ENCODE measurements around the gene CCDC178.

CCDC178 gene

DNA sequence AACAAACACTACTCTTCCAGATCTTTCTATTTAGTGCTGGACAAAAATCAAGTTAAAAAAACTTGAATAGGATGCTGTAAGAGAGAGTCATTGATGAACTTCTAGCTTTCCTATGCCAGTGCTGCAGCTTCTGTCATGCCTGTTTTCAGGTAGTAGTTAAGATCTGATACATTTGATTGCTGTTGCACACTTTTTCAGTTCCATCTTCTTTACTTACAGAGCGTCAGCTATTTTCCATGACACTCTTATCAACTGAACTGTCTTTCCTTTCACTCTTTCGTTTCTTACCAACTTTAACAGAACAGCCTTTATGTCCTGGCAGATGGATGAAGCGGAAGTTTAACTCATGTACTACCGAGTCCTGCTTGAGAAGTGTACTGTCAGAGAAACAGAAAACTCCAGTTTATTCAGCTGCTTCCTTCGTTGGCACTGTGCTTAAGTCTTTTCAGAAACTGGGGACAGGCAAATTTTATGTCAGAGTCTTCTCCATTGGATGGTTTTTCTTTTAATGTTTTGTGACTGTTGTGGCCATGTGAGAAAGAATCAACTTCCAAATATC lies 521.8 kb downstream of the CCDC178 start:
- H3K4me3 ChIP-seq (ENCODE audit: control insufficient read depth, low read depth, low read length): no peak overlapping the region
- TF ChIP-seq, protein P1, sequence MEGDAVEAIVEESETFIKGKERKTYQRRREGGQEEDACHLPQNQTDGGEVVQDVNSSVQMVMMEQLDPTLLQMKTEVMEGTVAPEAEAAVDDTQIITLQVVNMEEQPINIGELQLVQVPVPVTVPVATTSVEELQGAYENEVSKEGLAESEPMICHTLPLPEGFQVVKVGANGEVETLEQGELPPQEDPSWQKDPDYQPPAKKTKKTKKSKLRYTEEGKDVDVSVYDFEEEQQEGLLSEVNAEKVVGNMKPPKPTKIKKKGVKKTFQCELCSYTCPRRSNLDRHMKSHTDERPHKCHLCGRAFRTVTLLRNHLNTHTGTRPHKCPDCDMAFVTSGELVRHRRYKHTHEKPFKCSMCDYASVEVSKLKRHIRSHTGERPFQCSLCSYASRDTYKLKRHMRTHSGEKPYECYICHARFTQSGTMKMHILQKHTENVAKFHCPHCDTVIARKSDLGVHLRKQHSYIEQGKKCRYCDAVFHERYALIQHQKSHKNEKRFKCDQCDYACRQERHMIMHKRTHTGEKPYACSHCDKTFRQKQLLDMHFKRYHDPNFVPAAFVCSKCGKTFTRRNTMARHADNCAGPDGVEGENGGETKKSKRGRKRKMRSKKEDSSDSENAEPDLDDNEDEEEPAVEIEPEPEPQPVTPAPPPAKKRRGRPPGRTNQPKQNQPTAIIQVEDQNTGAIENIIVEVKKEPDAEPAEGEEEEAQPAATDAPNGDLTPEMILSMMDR (IDR thresholded peaks at IDR 0.05; ENCODE audit: control insufficient read depth, insufficient read depth, low read depth, low read length, missing control alignments): no peak
- no peak for DNase-seq (ENCODE audit: low read depth)

DNA sequence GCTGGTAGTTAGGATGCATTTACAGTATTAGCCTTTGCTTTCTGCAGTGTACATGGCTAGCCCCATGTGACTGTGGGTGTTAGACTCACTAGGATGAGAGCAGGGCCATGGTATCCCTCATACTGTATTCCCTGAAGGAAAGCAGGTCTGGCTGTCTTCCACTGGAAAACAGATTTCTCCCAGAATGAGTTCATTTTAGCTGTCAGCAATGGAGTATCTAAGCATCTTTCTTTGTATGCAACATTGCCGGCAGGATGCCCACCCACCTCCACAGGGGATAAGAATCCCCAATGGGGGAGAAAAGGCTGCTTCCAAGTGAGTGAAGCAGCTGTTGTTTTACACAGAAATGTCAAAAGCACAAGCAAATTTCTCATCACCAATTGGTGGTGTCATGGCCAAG lies 525.0 kb downstream of the CCDC178 start:
- TF ChIP-seq, protein P1 (IDR thresholded peaks at IDR 0.05; ENCODE audit: control insufficient read depth, insufficient read depth, low read depth, low read length, missing control alignments): no peak
- DNase-seq (ENCODE audit: low read depth): no peak
- no peak overlapping the region for H3K4me3 ChIP-seq (ENCODE audit: control insufficient read depth, low read depth, low read length)

DNA sequence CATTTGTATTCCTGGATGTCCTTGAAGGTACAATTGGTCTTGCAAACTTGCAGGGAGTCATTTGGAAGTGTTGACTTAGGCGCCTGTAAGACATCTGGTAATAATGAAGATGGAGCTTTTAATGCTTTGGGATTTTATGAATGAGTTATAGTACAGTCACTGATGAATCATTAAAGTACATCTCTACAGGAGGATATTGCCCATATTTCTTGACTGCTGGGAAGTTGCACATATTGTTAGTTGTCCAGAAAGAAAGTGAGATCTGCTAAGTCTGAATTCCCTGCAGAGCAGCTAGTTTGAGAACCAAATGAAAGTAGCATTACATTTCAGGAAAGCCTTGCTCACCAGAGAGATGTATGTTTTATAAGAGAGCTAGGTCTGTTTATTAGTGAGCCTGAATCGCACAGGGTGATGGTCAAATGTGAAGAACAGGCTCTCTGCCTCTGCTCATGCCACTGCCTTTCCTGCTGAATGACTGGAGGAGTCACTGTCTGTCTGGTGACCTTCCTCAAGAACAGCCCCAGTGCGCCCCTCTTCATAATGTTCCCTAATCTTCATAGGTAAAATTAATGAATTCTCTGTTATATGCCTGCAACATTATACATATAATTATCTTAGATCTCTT lies 528.7 kb downstream of the CCDC178 start:
- H3K4me3 ChIP-seq (ENCODE audit: control insufficient read depth, low read depth, low read length): no peak overlapping the region
- peak; percentile 32 for DNase-seq (ENCODE audit: low read depth)
- TF ChIP-seq, protein P1 (IDR thresholded peaks at IDR 0.05; ENCODE audit: control insufficient read depth, insufficient read depth, low read depth, low read length, missing control alignments): no peak

DNA sequence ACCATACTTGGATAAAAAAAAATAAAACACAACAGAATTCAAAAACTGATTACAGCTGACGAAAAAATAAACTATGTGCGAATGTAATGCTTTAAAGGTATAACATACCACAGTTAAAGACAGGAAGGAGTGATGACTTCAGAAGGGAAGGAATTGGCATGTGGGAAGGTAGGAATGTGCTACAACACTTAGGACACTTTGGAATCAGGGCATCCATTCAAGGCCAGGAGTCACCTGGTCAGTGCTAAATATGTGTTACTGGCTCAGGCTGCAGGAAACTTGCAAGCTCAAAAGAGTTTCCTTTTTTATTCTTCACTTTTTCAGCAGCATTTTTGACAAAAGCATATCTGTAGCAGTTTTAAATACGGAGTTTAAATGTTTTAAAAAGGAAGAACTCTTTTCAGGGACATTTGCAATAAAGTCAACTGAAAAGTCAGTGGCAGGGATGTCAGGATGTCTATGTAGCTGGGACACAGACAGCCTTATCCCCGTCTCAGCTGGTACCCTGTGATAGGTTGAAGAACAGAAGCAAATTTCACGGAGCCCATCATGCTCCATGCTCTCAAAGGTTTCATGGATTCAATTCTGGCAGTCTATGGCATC lies 529.7 kb downstream of the CCDC178 start:
- TF ChIP-seq, protein P1 (IDR thresholded peaks at IDR 0.05; ENCODE audit: control insufficient read depth, insufficient read depth, low read depth, low read length, missing control alignments): no peak
- no peak for DNase-seq (ENCODE audit: low read depth)
- no peak overlapping the region for H3K4me3 ChIP-seq (ENCODE audit: control insufficient read depth, low read depth, low read length)

DNA sequence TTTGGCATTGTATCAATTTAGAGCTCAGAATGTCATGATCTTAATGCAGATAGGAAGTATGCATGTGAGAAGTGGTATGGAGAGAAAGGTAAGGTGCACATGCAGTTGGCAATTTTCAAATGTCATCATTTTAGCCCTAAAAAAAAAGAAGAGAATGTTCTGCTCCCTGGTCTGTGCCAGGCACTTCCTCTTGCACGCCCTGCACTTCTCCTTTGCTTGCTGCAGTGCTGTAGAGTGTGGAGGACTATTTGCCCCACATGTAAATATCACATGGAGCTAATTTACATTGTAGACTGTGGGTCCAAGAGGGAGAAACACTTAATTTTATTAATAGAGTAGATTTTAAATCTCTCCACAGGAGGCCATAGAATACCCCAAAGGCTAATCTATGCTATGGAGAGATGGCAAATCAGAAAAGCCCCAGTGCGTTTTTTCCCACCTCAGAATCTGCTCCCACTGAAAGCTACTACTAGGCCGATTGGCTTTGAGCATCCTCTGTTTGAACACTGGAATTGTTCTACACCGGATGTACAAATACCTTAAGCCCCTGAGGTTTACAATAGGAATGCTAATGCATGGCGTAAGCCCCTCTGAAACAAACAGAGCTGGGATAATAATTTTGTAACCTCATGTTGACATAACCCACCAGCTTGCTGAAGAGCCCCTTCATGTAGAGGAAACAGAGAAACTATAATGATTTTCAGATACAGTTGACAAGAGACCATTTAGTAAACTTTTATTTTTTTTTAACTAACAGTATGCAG lies 530.5 kb downstream of the CCDC178 start:
- no peak overlapping the region for H3K4me3 ChIP-seq (ENCODE audit: control insufficient read depth, low read depth, low read length)
- no peak for DNase-seq (ENCODE audit: low read depth)
- TF ChIP-seq, protein P1 (IDR thresholded peaks at IDR 0.05; ENCODE audit: control insufficient read depth, insufficient read depth, low read depth, low read length, missing control alignments): no peak

DNA sequence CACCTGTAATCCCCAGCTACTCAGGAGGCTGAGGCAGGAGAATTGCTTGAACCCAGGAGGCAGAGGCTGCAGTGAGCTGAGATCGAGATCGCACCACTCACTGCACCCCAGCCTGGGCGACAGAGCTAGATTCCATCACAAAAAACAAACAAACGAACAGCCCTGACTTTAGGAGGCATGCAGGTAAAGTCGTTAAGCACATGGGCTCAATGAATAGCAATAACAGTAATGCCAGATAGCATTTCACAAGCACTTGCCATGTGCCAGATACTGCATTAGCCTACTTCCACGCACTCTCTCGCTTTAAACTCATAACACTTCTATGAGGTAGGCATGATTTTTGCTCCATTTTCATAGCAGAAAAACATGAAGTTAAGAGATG lies 532.1 kb downstream of the CCDC178 start:
- no peak overlapping the region for H3K4me3 ChIP-seq (ENCODE audit: control insufficient read depth, low read depth, low read length)
- no peak for DNase-seq (ENCODE audit: low read depth)
- TF ChIP-seq, protein P1 (IDR thresholded peaks at IDR 0.05; ENCODE audit: control insufficient read depth, insufficient read depth, low read depth, low read length, missing control alignments): no peak
